GM19043 (cell line): Measurements from ENCODE around the gene LMBR1.
"Not testable (repeated sequence)": the region's sequence is repeated elsewhere in the genome, so short reads cannot be mapped to it uniquely, and the experiment has no call there.

Experiments used
- ATAC-seq: cut with Tn5 transposase; IDR thresholded peaks from one replicate; pipeline ENCODE4 v1.9.1; 2021; ENCODE audit warnings: low read depth; ENCODE audit not compliant: unreplicated experiment

The LMBR1 gene

DNA sequence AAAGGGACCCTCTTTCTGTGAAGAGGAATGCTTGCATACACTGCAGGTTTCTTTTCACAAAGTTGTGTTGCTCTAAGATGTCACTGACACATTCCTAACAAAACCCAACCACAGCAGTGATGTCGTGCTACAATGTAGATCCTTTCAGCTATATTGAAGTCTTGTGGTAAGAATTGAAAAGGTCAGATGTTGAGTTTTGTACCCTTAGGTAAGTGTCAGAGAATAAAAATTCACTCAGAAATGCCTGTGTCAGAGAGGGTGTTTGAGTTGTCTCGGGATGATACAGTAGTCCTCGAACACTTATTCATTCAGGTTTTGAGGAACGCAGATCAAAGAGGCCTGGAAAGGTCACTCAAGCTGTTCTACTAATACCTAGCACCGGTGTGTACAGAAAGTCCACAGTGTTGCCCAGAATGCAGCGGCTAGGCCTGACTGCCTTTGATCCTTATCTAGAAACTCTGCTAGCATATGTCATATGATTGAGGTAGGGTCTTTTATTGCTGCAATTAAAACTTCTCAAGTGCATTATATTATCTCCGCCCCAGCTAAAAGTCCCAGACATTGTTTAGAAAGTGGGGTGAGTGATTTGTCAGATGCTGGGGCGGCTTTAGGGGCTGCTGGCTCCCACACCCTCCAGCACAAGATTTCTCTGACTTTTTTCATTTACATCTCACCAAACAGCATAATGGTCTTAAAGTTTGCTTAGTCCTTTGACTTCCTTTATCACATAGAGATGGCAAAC, 226.4 kb downstream of the LMBR1 start:
- no peak for ATAC-seq

- ATAC-seq: no peak
These were observed 227.9 kb downstream of the LMBR1 start for GRCh38 chr7:156665101-156665500.

GRCh38 chr7:156662277-156662676, 230.7 kb downstream of the LMBR1 start:
- ATAC-seq: no peak

DNA sequence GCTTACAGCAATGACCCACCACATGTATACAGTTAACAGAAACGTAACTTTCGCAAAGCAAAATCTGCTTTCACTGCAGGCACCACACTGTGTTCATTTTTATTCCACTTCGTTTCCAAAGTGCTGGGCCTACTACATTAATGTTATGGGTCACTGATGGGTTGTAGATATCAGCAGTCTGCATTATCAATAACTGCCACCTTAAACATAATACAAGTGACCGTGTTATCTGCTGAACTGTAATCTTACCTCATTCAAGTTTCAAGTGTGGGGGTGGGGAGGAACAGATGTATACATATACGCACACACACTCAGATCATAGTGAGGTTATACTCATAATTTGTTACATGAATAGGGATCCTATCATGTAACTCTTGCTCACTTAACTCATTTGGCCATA, 231.3 kb downstream of the LMBR1 start:
- ATAC-seq: no peak

DNA sequence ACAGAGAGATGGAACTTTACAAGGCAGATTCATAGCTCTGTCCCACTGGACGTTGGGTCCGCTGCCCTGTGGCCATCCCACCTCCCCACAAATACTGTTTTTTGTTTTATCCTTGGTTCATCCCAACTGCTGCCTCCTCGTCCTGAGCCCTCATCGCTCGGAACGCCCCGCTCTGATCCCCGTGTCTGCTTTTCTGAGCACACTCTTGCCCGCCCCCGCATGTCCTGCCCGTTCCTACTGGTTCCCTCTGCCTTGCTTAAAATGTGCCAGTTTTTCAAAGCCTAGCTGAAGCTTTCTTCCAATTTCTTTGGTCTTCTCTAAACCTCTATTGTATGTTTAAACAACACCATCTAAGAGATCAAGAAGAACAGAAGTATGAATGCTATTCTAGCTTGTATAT, 233.0 kb downstream of the LMBR1 start:
- ATAC-seq: no peak

- ATAC-seq: no peak
These were observed 233.8 kb downstream of the LMBR1 start for GRCh38 chr7:156659203-156659602.

- ATAC-seq: no peak
These were observed 235.3 kb downstream of the LMBR1 start for GRCh38 chr7:156657681-156658080.

- no peak for ATAC-seq
These were observed 236.4 kb downstream of the LMBR1 start for GRCh38 chr7:156656598-156656997.

DNA sequence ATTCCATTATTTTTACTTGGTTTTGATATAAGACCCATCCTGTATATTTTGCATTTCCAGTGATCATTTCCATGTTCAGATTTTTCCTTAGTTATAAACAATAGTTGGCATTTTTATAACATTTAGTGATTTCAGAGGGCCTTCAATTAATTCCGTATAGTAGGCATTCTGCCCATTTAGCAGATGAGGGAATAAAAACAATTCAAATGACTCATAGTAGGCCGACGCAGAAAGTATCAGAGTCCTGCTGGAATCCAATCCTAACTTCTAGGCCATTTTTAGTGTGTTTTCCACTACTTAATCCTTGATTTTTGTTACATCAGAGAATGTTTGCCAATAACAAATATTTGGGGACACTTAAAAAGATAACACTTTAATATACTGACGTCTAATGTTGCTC, 237.0 kb downstream of the LMBR1 start:
- no peak for ATAC-seq

DNA sequence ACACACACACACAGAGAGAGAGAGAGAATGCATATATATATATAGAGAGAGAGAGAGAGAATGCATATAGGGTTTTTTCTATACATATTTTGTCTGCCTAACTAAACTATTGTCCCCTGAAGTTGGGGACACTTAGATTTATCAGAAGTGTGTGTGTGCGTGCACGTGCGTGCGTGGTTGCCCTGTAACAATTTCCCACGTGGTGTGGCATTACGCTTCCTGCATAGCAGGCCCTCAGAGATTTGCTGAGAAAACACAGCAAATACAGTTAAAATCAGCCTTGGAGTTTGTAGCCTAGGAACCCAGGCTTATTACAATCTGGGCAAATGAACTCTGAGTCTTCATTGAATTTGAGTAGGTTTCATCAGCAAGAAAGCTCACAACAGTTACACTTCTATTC, 237.7 kb downstream of the LMBR1 start:
- no peak for ATAC-seq

- no peak for ATAC-seq
These were observed 238.3 kb downstream of the LMBR1 start for GRCh38 chr7:156654511-156655234.

DNA sequence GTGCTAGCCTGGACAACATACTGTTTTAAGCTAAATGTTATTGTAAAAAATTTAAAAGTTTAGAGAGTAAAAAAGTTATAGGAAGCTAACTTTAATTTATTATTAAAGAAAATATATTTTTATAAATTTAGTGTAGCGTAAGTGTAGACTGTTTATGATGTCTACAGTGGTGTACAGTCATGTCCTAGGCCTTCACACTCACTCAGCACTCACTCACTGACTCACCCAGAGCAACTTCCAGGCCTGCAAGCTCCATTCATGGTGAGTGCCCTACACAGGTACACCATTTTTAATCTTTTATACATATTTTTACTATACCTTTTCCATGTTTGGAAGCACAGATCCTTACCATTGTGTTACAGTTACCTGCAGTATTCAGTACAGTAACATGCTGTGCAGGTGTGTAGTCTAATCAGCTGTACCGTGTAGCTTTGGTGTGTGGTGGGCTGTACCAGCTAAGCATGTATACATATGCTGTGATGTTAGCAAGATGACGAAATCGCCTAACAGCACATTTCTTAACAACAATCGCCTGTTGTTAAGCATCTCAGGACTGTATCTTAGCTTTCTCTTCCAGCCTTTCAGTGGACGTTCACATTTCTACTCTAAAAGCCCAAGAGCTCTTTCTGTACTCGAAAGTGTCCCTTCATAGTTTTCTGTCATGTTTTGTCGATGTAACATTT, 240.0 kb downstream of the LMBR1 start:
- no peak for ATAC-seq

- ATAC-seq: no peak
These were observed 241.5 kb downstream of the LMBR1 start for GRCh38 chr7:156651474-156651873.

- ATAC-seq: no peak
These were observed 242.9 kb downstream of the LMBR1 start for GRCh38 chr7:156650042-156650441.

- ATAC-seq: not testable (repeated sequence)
These were observed 245.7 kb downstream of the LMBR1 start for GRCh38 chr7:156647330-156647729.

GRCh38 chr7:156642306-156643045, 250.5 kb downstream of the LMBR1 start:
- no peak for ATAC-seq

DNA sequence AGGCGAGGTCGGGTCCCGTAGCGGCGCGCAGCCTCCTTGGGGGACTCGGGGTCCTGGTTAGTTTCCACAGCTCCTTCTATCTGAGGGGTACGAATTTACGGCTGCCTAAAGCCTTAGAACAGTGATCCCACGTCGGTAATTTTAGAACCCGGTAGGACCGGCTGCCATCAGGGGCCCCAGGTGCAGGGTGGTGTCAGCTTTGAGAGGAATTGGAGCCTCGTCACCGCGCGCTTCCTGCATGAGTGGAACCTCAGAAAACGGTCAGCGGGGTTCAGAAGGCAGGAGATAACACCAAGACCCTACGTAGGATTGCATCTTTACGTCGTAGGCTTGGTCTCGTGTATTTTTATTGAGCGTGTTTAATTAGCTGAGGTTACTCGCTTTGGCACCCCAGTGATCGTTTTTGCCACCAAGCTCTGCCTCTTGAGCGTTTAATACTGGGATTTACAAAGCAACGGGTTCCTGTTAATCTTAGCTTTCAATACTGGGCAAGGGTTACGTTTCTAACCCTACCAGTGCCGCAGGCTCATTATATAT, 252.0 kb downstream of the LMBR1 start:
- peak; percentile 49 for ATAC-seq

DNA sequence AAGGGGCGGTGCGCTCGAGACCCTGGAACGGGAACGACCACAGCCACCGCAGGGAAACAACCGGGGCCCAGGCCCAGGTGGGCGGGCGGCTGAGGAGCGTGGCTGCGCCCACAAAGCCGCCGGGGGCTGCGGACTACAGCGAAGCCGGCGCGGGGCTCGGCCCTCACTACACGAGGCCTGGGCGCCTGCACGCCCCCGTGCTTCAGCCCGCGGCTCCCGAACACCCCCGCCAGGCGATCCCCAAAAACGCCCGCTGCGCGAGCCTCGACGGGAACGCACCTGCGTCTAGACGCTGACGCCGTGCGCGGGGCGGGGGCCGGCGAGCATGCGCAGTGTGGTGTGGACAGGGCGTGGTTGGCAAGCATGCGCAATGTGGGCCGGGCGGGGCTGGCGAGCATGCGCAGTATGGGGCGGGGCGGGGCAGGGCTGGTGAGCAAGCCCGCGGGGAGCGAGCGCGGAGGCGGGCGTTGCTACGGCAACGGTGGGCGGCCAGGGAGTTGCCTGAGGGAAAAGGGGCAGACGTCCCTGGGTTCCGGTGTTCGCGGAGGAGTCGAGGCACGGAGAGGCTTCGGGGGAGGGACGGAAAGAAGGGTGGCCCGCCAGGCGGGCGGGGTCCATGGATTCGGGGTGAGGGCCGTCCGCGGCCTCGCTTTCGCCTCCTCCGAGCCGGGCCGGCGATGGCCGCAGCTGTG, 252.6 kb downstream of the LMBR1 start, which contains the start of gene RNF32:
RNF32 (plus strand) TSS at position 518 of the 692 bp plus-strand sequence. CDS start 3,104 bp downstream, outside the sequence.
- peak; percentile 77 for ATAC-seq

- peak; percentile 10 for ATAC-seq
These were observed 253.3 kb downstream of the LMBR1 start for GRCh38 chr7:156639426-156640256.
